GM21619 (cell line): ENCODE measurements around the gene TEAD1.
"Not testable (repeated sequence)": the region's sequence is repeated elsewhere in the genome, so short reads cannot be mapped to it uniquely, and the experiment has no call there.

Experiments used
- ATAC-seq: cut with Tn5 transposase; IDR thresholded peaks from one replicate; pipeline ENCODE4 v1.9.1; 2021; ENCODE audit not compliant: unreplicated experiment

The TEAD1 gene

GRCh38 chr11:12758117-12758516 is 83.9 kb downstream of the TEAD1 start:
- not testable (repeated sequence) for ATAC-seq

GRCh38 chr11:12761029-12761428 is 86.8 kb downstream of the TEAD1 start:
- no peak for ATAC-seq

- ATAC-seq: no peak
Observed at GRCh38 chr11:12762278-12762677, 88.1 kb downstream of the TEAD1 start.

- ATAC-seq: no peak
Observed at GRCh38 chr11:12762696-12763324, 88.6 kb downstream of the TEAD1 start.

GRCh38 chr11:12764187-12764914 is 90.1 kb downstream of the TEAD1 start:
- no peak for ATAC-seq

- ATAC-seq: no peak
Observed at GRCh38 chr11:12765428-12765827, 91.2 kb downstream of the TEAD1 start.

GRCh38 chr11:12767027-12767426 is 92.8 kb downstream of the TEAD1 start:
- ATAC-seq: no peak

GRCh38 chr11:12767577-12767976 is 93.4 kb downstream of the TEAD1 start:
- ATAC-seq: no peak

- no peak for ATAC-seq
Observed at GRCh38 chr11:12768726-12769673, 94.8 kb downstream of the TEAD1 start.

- no peak for ATAC-seq
Observed at GRCh38 chr11:12769834-12770345, 95.7 kb downstream of the TEAD1 start.

GRCh38 chr11:12770435-12770834 is 96.2 kb downstream of the TEAD1 start:
- ATAC-seq: no peak

- no peak for ATAC-seq
Observed at GRCh38 chr11:12770966-12771597, 96.9 kb downstream of the TEAD1 start.

- ATAC-seq: no peak
Observed at GRCh38 chr11:12771875-12772274, 97.7 kb downstream of the TEAD1 start.

GRCh38 chr11:12772324-12772723 is 98.1 kb downstream of the TEAD1 start:
- ATAC-seq: no peak

- ATAC-seq: no peak
Observed at GRCh38 chr11:12773591-12773990, 99.4 kb downstream of the TEAD1 start.

- no peak for ATAC-seq
Observed at GRCh38 chr11:12775955-12776354, 101.7 kb downstream of the TEAD1 start.

- ATAC-seq: no peak
Observed at GRCh38 chr11:12777208-12777874, 103.1 kb downstream of the TEAD1 start.

- ATAC-seq: no peak
Observed at GRCh38 chr11:12778240-12778905, 104.2 kb downstream of the TEAD1 start.

- no peak for ATAC-seq
Observed at GRCh38 chr11:12783765-12784164, 109.5 kb downstream of the TEAD1 start.

GRCh38 chr11:12784445-12784844 is 110.2 kb downstream of the TEAD1 start:
- ATAC-seq: no peak
